Ovary (tissue), 1 donor: ENCODE data around the gene KBTBD13.

Source experiments
- EP300 ChIP-seq: sonication (generic); formaldehyde crosslinking; IDR thresholded peaks from one replicate; pipeline ENCODE4 v1.6.1; 2017; ENCODE audit warnings: antibody characterized with exemption
- POLR2A ChIP-seq: fragments of 450-650 bp; IDR thresholded peaks from one replicate; pipeline ENCODE4 v1.6.1; 2017; ENCODE audit warnings: antibody characterized with exemption, mild to moderate bottlenecking, moderate library complexity

DNA sequence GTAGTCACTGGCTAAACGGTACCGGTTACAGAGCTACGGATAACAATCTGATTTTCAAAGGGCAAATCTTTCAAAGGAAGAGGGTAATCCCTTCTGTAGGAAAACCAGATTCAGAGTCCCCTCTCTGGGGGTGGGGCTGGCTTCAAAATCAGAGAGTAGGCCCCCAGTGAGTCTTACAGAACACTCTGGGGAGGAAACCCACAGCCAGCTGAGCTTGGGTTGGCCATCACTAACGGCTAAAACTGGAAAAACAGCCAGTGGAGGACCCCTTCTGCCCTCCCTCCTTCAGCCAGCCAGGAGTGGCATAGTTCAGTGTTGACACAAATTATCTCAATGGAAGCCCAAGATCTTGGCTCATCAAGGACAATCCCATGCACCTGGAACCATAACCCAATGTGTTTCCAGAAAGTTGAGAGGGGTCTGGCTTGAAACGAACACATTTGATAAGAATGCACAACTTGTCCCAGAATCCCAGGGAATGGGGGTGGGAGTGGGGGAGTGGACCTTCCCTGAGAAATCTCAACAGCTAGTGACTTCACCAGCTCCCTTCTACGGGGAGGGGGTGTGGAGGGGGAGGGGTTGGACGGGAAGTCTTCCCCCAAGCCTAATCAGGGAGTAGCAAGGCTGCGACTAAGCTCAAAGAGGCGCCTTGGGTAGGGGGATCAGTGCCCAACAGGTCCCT lies 9.8 kb upstream of the KBTBD13 start:
- TF ChIP-seq EP300 (no peak), POLR2A (no peak)
